Measurements from ENCODE around the gene WDFY3. TPM values are rescaled to one million over a fixed set of nuclear protein-coding genes. Genes with fewer than 3 reads are reported as not detected.
A peak's percentile ranks its signal among the peaks of the same experiment; 100 is the strongest.

Gene WDFY3
- total and polyA plus RNA-seq, 2 of the 13 experiments (the other 11 are each of a cell fraction or from before 2014, with no cell fraction given): 16.7 to 24.5 TPM

GRCh38 chr4:84965553-84966381, 723 bp downstream of the WDFY3 start (continued):
- TF ChIP-seq SATB2 (CRISPR knock-in tag; IDR thresholded peaks at IDR 0.05) (no peak), TEAD3 (CRISPR knock-in tag; optimal IDR thresholded peaks at IDR 0.05; ENCODE audit: borderline replicate concordance) (peak; percentile 10), REL (CRISPR knock-in tag; conservative IDR thresholded peaks at IDR 0.05) (0 out of 2 replicates have a peak, but pooled peaks have one; percentile 21), SOX6 (IDR thresholded peaks at IDR 0.05) (no peak), SOX6 (CRISPR knock-in tag; IDR thresholded peaks at IDR 0.05) (0 out of 2 replicates have a peak, but pooled peaks have one; percentile 25), ZNF766 (CRISPR knock-in tag; IDR thresholded peaks at IDR 0.05; ENCODE audit: borderline replicate concordance) (no peak), ZNF782 (CRISPR knock-in tag; IDR thresholded peaks at IDR 0.05; ENCODE audit: borderline replicate concordance) (0 out of 2 replicates have a peak, but pooled peaks have one; percentile 55), KMT2A (CRISPR knock-in tag; IDR thresholded peaks at IDR 0.05) (peak; percentile 77), ZNF709 (CRISPR knock-in tag; IDR thresholded peaks at IDR 0.05) (peak; percentile 18), ZNF616 (CRISPR knock-in tag; IDR thresholded peaks at IDR 0.05; ENCODE audit: low read depth) (no peak; the same call in 1 of the 2 replicates), MLX (CRISPR knock-in tag; IDR thresholded peaks at IDR 0.05) (no peak), ZFYVE20 (CRISPR knock-in tag; IDR thresholded peaks at IDR 0.05; ENCODE audit: borderline replicate concordance, low read depth) (0 out of 2 replicates have a peak, but pooled peaks have one; percentile 22), ZNF280B (CRISPR knock-in tag; IDR thresholded peaks at IDR 0.05; ENCODE audit: borderline replicate concordance) (peak; percentile 58; the same call in 1 of the 2 replicates), ATF7-NPFF (CRISPR knock-in tag; IDR thresholded peaks at IDR 0.05; ENCODE audit: low read depth) (peak; percentile 59; the same call in 1 of the 2 replicates), ZBTB46 (CRISPR knock-in tag; IDR thresholded peaks at IDR 0.05; ENCODE audit: borderline replicate concordance) (0 out of 2 replicates have a peak, but pooled peaks have one; percentile 38), NR2C2 (CRISPR knock-in tag; IDR thresholded peaks at IDR 0.05; ENCODE audit: borderline replicate concordance) (peak; percentile 38; the same call in 1 of the 2 replicates), SIN3A (IDR thresholded peaks at IDR 0.05; ENCODE audit: borderline replicate concordance, low read depth, low read length) (no peak), IRF9 (CRISPR knock-in tag; IDR thresholded peaks at IDR 0.05; ENCODE audit: borderline replicate concordance) (no peak; the same call in 1 of the 2 replicates), DRAP1 (CRISPR knock-in tag; IDR thresholded peaks at IDR 0.05) (no peak), ZGPAT (CRISPR knock-in tag; IDR thresholded peaks at IDR 0.05) (peak; percentile 28; the same call in 1 of the 2 replicates), ZNF124 (CRISPR knock-in tag; IDR thresholded peaks at IDR 0.05) (no peak)
